Cortex of kidney (tissue), 1 donor: ENCODE data around the gene TNS1.

Experiments
- DNase-seq: peaks from one replicate; lab custom pipeline; 2025; lab: John Stamatoyannopoulos, UW

The TNS1 gene

GRCh38 chr2:217775920-217776503, 226.8 kb downstream of the TNS1 start:
- no peak for DNase-seq

DNA sequence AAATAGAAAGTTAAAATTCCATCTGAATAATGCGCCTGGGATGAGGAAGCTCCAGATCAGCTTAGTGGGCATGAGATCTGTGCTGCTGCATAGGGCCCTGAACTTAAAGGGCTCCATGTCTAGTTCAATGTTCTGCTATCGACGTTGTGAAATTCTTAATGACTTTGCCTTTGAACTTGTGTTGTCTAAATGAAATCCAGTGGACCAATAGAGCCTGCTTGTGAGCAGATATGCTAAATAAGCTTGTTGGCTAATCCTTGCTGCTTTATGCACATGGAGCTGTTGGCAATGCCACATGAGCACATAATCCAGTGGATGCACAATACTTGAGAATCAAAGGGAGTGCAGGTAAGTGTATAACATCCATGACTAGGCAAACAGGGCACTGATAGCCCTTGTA, 228.6 kb downstream of the TNS1 start:
- no peak for DNase-seq

GRCh38 chr2:217773539-217773938, 229.3 kb downstream of the TNS1 start:
- DNase-seq: no peak

DNA sequence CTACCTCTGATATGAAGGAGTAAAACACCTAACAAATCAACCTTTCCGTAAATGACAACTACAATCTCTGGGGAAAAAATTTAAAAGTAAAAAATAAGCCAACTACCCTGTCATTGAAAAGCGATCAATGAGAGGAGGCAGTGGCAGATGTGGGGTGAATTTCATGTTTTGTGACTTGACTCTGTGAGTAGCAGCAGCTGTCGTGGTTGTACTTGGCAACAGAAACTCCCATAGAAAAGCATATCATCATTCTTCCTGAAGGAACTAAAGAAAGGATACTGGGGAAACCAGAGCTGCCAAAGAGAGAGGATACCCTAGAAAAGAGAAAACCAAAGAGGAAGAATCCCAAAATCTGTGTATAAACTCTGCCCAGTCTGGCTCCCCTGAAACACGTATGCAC, 236.4 kb downstream of the TNS1 start:
- no peak for DNase-seq

- no peak for DNase-seq
These were observed 241.0 kb downstream of the TNS1 start for GRCh38 chr2:217761645-217762277.

DNA sequence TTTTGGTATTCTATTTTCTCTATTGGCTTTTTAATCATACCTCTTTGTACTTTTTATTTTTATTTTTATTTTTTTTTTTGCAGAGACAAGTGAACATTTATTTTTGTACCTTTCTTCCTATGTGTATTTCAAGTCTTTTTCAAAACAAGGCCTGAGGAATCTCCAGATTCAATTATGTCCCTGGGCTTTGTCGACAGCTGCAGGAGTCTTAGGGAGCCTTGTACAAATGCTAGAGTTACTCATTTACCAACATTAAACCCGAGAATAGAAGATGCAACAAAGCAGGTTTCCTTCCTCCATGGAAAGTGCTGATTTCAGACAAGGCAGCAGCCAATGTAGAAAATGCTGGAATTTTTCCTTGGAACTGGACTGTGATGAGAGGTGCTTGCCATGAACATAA, 242.8 kb downstream of the TNS1 start:
- DNase-seq: no peak

GRCh38 chr2:217757108-217757463, 245.7 kb downstream of the TNS1 start:
- DNase-seq: no peak

DNA sequence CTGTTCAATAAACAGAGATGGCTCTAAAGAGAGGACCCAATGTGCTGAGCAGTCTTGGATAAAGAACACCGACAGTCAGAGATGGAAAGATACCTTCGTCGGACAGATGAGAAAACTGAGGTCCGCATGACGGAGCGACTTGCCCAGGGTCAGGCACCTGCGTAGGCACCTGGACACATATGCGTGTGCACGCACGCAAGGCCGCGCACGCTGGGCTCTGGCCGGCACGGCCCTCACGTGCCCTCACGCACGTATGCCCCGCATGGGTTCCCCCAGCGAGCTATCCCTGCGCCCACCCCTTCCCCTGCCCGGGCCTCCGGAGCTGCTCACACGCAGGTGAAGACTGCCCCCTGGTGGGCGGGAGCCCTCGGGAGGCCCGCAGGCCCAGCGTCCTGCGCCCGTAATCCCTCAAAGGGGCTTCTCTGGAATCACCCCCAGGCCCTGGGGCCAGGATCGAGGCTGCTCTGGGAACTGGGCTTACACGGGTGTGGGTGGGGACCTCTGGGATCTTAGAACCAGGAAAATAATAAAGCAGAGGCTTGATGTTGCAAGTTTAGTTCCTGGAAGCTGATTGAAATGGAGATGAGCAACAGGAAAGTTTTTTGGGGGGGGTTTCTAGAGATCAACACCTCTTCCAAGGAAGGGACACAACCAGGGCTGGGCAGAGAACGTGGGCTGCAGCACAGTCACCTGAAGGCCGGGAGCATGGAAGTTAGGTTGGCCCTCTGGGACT, 246.3 kb downstream of the TNS1 start:
- no peak for DNase-seq

DNA sequence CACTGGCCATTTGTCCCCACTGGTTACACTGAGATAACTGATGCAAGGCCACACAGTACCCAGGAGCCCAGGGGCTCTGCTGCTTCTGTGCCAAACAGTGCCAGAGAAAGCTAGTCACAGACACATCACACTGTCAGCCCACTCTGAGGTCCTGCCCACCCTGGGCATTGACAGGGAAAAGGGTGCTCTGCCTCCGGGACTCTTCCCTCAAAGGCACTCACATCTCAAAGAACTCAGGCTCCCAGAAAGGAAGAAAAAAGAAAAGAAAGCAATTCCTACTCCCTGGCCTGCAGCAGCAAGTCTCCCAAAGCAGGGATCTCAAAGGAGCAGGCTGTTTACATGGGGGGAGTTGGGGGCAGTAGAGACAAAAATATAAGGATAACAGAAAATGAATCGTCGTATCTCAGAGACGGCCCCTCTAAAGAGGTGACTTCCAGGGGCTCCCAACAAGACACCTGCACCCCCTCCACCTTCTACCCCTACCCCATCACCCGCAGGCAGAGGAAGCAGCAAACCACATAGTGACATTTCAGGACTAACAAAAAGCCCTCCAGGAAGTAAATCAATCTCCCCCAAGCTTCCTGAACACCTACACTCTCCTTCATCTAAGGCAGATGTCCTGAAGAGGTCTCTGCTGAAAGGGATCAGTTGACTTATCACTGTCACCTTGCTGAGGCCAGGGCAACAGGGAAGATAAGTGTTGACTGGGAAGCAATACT, 247.6 kb downstream of the TNS1 start:
- no peak for DNase-seq

DNA sequence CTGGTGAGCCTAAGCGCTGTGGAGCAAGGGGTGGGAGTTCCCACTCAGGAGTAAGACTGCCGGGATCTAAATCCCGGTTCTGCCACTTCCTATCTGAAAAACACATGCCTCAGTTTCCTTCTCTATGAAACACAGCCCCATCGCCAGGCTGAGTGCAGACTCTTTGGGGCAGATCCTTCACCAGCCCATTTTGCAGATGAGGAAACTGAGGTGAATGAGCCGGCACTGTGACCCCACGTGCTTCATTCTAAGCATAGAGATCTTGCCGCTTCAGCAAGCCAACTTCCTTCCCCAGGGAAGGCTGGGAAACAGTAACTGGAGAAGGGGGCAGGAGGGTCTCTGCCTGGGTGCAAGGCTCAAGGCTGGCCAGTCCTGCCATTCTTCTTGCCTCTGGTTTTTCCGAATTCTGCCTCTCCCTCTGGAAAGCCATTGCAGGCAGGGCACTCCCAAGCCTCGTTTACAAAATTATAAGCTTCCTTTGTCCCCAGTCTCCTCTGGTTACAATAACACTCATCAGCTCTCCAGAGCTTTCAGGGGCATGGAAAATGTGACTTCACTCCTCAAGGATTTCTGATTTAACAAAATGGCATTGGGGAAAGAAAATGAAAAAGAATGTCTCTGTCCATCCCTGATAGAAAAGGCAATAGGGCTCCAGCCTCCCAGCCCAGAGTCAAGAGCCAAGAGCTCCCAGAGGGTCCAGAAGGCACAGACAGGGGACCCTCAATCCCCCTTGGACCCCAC, 249.2 kb downstream of the TNS1 start:
- no peak for DNase-seq

DNA sequence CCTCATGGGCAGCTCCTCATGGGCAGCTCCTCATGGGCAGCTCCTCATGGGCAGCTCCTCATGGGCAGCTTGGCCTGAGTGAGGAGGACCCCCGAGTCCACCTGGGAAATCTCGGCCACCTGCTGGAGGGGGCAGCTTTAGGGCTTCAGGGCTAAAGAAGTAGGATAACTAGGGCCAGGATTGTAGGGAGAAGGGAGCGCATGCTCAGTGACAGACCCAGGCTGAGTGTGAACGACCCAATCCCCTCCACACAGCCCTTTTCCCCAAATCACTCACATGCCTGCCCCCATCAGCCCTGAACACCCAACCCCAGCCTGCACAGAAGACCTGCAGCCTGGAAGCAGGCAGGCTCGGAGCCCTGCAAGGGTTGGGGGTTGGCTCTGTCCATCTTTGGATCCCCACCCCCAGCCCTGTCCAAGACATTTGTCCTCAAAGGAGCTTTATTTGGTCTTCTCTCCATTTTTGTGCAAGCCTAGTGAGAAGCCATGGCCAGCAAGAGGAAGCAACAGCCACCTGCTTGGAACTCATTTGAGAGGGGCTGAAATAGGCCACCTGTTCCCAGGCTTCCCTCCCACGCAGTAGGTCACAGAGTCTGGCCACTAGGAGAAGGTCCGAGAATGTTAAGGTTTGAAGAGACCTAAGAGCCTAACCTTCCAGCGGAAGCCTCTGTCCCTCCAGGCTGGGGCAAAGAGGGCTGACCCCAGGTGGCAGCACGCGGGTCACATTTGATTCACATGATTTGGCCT, 249.9 kb downstream of the TNS1 start:
- DNase-seq: no peak

- DNase-seq: no peak
These were observed 250.8 kb downstream of the TNS1 start for GRCh38 chr2:217751952-217752351.

DNA sequence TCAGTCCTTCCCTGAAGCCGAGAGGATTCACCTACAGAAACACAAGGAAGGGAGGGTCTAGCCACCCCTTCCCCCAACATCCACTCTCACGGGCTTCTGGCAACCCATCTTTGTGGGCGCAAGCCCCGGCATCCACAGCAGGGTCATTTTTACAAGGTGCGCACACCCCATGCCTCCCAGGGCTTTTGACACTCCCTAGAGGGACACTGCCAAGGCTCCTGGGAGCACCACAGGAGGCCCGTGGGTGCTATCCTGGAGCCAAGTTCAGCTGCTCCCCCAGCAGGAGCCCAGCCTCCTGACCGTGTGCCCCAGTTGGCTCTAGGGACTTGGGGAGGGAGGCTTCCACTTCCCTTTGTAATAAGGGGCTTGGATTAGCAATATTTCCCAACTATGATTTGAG, 251.6 kb downstream of the TNS1 start:
- DNase-seq: no peak
